Inflammatory macrophage treated with lipopolysaccharide for 1 hour (primary cell): ENCODE data around the gene GOLGA8S.
"Not testable (repeated sequence)": the region's sequence is repeated elsewhere in the genome, so short reads cannot be mapped to it uniquely, and the experiment has no call there.

ENCODE experiments used
- DNase-seq, 2 donors: peaks; one replicate each; pipeline ENCODE4 v3.0.0-alpha.2; 2020 to 2022

Gene GOLGA8S

GRCh38 chr15:23399207-23399606 lies 44.7 kb downstream of the GOLGA8S start:
- DNase-seq = not testable (repeated sequence)

- DNase-seq = no peak
Measured at GRCh38 chr15:23401627-23402026, 47.1 kb downstream of the GOLGA8S start.

GRCh38 chr15:23402140-23402539 lies 47.6 kb downstream of the GOLGA8S start:
- DNase-seq = no peak

GRCh38 chr15:23402544-23402943 lies 48.0 kb downstream of the GOLGA8S start:
- no peak for DNase-seq

- DNase-seq = no peak
Measured at GRCh38 chr15:23403550-23403949, 49.0 kb downstream of the GOLGA8S start.

- no peak for DNase-seq
Measured at GRCh38 chr15:23411841-23412240, 57.3 kb downstream of the GOLGA8S start.

- not testable (repeated sequence) for DNase-seq
Measured at GRCh38 chr15:23412881-23413600, 58.5 kb downstream of the GOLGA8S start.
